HG03442 (cell line): ENCODE data around the gene YIPF3.
"Not testable (repeated sequence)": the region's sequence is repeated elsewhere in the genome, so short reads cannot be mapped to it uniquely, and the experiment has no call there.

Experiments
- ATAC-seq: cut with Tn5 transposase; IDR thresholded peaks from one replicate; pipeline ENCODE4 v1.9.1; 2021; ENCODE audit warnings: mild to moderate bottlenecking, moderate library complexity; ENCODE audit not compliant: unreplicated experiment

Gene YIPF3

DNA sequence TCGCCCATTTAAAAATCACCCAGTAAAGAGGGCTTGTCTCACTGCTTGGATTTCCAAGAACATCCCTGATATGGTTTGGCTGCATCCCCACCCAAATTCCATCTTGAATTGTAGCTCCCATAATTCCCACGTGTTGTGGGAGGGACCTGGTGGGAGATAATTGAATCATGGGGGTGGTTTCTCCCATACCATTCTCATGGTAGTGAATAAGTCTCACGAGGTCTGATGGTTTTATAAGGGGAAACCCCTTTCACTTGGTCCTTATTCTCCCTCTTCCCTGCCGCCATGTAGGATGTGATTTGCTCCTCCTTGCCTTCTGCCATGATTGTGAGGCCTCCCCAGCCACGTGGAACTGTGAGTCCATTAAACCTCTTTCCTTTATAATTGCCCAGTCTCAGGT, 49.5 kb downstream of the YIPF3 start:
- not testable (repeated sequence) for ATAC-seq

GRCh38 chr6:43465948-43466347, 50.8 kb downstream of the YIPF3 start:
- ATAC-seq = no peak

DNA sequence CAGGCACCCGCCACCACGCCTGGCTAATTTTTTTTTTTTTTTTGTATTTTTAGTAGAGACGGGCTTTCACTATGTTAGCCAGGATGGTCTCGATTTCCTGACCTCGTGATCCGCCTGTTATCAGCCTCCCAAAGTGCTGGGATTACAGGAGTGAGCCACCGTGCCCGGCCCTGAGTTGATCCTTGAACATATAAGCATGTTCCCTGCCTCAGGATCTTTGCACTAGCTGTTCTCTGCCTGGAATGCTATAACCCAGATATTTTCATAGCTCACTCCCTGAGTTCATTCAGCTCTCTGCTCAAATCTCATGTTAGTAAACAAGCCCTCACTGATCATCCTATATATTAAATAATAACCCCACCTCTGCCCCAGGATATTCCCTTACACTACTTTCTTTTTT, 52.4 kb downstream of the YIPF3 start:
- ATAC-seq = no peak

- no peak for ATAC-seq
Observed at GRCh38 chr6:43461936-43462335, 54.8 kb downstream of the YIPF3 start.
